Stimulated activated CD4-positive, alpha-beta T cell treated with anti-CD3 and anti-CD28 coated beads, Interleukin-2, amount 100 ng/mL, for 4 hours (primary cell): ENCODE measurements around the gene MCEE.
A peak's percentile ranks its signal among the peaks of the same experiment; 100 is the strongest.
"Not testable (repeated sequence)": the region's sequence is repeated elsewhere in the genome, so short reads cannot be mapped to it uniquely, and the experiment has no call there.

Experiments
- DNase-seq: peaks from one replicate; pipeline ENCODE4 v3.0.0-alpha.2; 2020; ENCODE audit warnings: low read depth

The MCEE gene

GRCh38 chr2:71126957-71127356 is 3.1 kb downstream of the MCEE start:
- no peak for DNase-seq

GRCh38 chr2:71125506-71126294 is 4.3 kb downstream of the MCEE start:
- DNase-seq = no peak

GRCh38 chr2:71122387-71123298 is 7.4 kb downstream of the MCEE start:
- DNase-seq = no peak

- DNase-seq = no peak
These were observed 8.6 kb downstream of the MCEE start for GRCh38 chr2:71121479-71121878.

- DNase-seq = no peak
These were observed 9.8 kb downstream of the MCEE start for GRCh38 chr2:71120195-71120594.

GRCh38 chr2:71117063-71117462 is 13.0 kb downstream of the MCEE start:
- no peak for DNase-seq

- no peak for DNase-seq
These were observed 16.2 kb downstream of the MCEE start for GRCh38 chr2:71113843-71114242.

- DNase-seq = no peak
These were observed 21.9 kb downstream of the MCEE start for GRCh38 chr2:71108091-71108490.

GRCh38 chr2:71106463-71106862 is 23.6 kb downstream of the MCEE start:
- DNase-seq = not testable (repeated sequence)

- no peak for DNase-seq
These were observed 26.2 kb downstream of the MCEE start for GRCh38 chr2:71103809-71104208.

- DNase-seq = no peak
These were observed 26.9 kb downstream of the MCEE start for GRCh38 chr2:71102981-71103681.

GRCh38 chr2:71101656-71102055 is 28.4 kb downstream of the MCEE start:
- DNase-seq = no peak

- DNase-seq = peak; percentile 14
These were observed 29.6 kb downstream of the MCEE start for GRCh38 chr2:71100195-71100964.

GRCh38 chr2:71092491-71093260 is 37.4 kb downstream of the MCEE start:
- not testable (repeated sequence) for DNase-seq

- not testable (repeated sequence) for DNase-seq
These were observed 38.2 kb downstream of the MCEE start for GRCh38 chr2:71091808-71092207.

GRCh38 chr2:71089475-71089874 is 40.6 kb downstream of the MCEE start:
- DNase-seq = not testable (repeated sequence)

GRCh38 chr2:71085325-71086003 is 44.6 kb downstream of the MCEE start:
- not testable (repeated sequence) for DNase-seq

GRCh38 chr2:71083752-71084312 is 46.2 kb downstream of the MCEE start:
- not testable (repeated sequence) for DNase-seq

GRCh38 chr2:71083297-71083696 is 46.7 kb downstream of the MCEE start:
- DNase-seq = not testable (repeated sequence)
